GM12872 (cell line): ENCODE results near the gene PRKCA.

Experiments
- CTCF ChIP-seq: IDR thresholded peaks from 3 replicates; pipeline ENCODE4 v1.5.1; 2011; ENCODE audit warnings: low read depth, mild to moderate bottlenecking, low read length, moderate library complexity; ENCODE audit not compliant: insufficient read depth

The PRKCA gene

DNA sequence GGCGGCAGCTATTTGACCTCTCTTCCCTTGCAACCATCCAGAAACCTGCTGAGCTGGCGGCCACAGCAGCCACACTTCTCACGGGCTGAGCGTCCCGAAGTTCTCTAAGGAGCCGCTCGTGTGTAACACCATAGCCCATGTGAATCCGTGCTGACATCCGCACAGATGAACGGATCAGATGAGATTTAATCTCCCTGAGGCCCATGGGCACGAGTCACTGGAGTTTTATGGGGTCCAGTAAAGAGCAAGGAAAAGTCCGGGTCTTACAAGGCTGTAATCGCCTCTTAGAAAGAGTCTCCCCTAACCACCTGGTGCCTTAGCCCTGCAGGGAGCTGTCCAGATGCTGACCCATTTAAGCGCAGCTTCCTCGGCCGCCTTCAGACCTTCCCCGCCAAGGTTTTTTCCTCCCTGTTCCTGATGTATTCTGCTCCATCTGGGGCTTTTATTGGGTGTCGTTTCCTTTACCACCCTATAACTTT is 527.0 kb downstream of the PRKCA start:
- no peak for TF ChIP-seq CTCF

DNA sequence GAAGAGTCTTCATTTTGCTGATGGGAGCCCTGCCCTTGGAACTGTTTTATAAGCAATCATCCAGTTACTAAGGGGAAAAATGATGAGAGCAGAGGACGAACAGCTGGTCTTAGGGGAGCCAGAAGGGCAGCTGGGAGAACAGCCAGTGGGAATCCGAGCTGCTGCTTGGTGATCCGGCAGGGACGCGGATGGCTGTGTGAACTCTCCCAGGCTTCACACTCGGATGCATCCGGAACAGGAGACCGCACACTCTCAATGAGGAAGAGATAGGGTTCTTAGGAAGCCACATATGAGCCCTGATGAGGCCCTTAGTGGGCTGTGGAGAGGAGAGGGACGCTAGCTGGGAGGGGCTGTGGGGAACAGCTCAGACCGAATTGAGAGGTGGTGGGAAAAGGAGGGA is 527.5 kb downstream of the PRKCA start:
- no peak for TF ChIP-seq CTCF

GRCh38 chr17:66830451-66830850 is 528.0 kb downstream of the PRKCA start:
- TF ChIP-seq CTCF = no peak

DNA sequence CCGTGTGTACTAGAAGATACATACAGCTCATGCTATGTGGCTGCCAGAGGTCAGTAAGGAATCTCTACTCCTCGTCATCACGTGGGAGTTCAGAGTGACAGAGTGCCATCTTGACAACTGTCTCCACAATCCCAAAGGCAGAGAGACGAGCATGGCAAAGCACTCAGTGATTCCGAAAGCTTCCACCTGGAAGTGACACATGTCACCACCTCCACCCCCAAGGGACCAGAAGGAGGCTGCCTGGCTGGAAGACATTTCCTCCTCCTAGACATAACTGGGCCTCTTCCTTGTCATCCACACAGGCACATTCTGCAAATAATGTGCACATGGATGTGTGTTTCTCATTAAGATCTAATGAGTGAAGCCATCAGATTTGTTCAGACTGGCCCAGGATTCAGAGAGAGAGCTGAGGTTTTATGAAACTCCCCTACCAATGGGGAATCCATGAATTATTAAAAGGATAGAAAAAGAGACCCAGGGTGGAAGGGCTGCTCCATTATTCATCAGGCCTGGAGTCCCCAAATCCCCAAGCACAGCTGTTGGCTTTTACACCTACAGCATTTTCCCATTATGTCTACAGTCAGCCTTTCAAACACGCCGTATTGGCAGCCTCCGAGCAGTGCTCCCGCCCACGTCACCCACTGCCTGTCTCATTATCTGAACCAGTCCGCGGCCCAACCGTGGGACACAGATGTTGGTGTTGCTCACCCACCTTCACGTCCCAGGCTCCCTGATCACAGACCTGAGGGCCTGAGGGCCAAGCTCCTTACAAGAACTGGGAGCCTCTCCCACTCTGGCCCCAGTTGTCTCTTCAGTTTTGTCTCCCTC is 529.2 kb downstream of the PRKCA start:
- no peak for TF ChIP-seq CTCF

DNA sequence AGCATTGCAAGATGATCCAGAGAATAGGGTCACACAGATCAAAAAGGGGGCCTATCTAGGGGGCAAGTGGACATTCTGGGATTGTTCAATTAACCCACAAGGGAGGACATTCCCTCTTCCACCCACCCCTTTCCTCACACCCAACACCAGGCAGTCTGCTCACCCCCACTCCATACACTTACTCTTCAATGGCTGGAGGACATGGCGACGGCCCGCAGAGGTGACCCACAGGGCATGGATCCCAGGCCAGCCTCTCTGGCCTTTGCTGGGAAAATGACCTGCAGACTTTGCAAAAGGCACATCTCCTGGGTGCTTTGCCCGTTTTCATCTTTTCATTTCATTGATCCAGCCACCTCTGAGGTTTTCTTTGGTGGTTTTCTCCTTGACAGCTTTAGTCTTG is 530.8 kb downstream of the PRKCA start:
- TF ChIP-seq CTCF = no peak

- TF ChIP-seq CTCF = no peak
Observed at GRCh38 chr17:66834426-66834918, 532.1 kb downstream of the PRKCA start.

GRCh38 chr17:66834919-66835454 is 532.6 kb downstream of the PRKCA start, which contains the start of gene CACNG5:
Gene CACNG5, plus strand, starts transcription at chr17:66835117. Its CDS starts 42,216 bp downstream, at chr17:66877333.
- no peak for TF ChIP-seq CTCF
